Central memory CD4-positive, alpha-beta T cell (primary cell): ENCODE measurements around the gene FUT6.
"Not testable (repeated sequence)": the region's sequence is repeated elsewhere in the genome, so short reads cannot be mapped to it uniquely, and the experiment has no call there.

Source experiments
- DNase-seq: peaks from one replicate; pipeline ENCODE4 v3.0.0; 2022

The FUT6 gene

DNA sequence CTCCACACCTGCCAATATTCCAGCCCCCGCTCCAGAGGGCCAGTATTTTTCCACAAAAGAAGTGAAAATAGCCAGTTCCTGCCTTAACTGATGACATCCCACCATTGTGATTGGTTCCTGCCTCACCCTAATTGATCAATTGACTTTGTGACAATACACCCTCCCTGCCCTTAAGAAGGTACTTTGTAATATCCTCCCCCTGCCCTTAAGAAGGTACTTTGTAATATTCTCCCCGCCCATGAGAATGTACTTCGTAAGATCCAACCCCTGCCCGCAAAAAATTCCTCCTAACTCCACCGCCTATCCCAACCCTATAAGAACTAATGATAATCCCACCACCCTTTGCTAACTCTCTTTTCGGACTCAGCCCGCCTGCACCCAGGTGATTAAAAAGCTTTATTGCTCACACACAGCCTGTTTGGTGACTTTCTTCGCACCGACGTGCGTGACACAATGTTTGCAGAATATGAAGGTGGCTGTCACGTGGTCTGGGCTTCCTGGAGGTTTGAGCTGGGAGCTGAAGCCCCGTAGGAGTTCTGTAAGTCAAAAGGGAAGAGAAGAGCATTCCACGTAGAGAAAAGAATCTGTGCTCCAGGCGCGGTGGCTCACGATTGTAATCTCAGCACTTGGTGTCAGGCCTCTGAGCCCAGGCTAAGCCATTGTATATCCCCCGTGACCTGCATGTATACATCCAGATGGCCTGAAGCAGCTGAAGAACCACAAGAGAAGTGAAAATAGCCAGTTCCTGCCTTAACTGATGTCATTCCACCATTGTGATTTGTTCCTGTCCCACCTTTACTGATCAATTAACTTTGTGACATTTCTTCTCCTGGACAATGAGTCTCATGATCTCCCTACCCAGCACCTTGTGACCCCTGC, 17.9 kb upstream of the FUT6 start:
- no peak for DNase-seq

DNA sequence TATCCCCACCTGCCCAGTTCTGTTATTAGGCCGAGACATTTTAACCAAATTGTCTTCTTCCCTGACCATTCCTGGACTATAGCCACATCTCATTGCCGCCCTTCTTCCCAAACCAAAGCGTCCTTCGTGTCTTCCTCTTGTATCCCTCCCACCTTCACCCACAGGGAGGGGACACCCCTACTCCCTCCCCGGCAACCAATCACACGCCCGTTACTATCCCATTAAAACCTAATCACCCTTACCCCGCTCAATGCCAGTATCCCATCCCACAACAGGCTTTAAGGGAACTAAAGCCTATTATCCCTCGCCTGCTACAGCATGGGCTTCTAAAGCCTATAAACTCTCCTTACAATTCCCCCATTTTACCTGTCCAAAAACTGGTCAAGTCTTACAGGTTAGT, 15.6 kb upstream of the FUT6 start:
- not testable (repeated sequence) for DNase-seq

DNA sequence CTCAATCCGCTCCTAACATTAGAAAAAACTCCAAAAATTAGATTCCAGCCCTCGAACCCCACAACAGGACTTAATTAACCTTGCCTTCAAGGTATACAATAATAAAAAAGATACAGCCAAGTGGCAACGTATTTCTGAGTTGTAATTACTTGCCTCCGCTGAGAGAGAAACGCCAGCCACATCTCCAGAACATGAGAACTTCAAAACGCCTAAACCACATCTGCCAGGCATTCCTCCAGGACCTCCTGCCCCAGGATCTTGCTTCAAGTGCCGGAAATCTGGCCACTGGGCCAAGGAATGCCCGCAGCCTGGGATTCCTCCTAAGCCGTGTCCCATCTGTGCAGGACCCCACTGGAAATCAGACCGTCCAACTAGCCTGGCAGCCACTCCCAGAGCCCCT, 14.6 kb upstream of the FUT6 start:
- DNase-seq: not testable (repeated sequence)

DNA sequence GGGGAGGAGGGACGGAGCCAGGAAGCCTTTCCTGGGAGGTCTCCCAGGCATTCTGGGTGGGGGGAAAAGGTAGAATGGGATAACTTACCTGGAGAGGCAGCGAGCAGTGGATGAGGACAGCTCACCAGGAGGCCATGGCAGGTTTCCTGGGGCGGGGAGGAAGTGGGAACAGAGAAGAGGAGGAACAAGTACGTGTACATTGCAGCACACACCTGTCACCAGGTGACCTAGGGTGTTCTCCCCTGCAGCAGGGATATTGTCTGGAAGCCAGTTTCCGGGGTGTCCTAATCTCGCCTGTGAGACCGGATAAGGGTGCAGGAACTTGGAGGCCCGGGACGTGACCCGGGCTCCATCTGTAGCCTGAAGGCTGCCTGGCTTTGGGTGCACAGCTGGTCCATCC, 11.8 kb upstream of the FUT6 start, which contains the start of gene FUT3:
TSS of gene FUT3 (minus strand) at position 148 of the 400 bp plus-strand sequence.
- DNase-seq: no peak

DNA sequence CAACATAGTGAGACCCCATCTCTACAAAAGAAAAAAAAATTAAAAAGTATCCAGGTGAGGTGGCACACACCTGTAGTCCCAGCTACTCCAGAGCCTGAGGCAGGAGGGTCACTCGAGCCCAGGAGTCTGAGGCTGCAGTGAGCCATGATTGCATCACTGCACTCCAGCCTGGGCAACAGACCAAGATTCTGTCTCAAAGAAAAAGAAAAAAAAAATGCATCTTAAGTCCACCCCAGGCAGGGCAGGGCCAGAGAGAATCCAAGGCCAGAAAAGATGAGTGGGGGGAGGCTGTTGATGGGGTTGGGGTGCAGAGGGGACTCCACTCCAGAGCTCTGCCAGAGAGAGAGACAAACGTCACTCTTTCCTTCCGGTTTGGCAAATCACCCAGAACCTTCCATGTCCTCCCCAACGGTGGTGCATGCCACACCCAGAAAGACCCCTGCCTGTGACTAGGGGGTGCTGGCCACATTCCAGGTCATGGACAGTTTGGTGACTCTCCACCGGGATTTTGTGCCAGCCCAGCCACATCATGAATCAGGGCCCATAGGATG, 11.3 kb upstream of the FUT6 start:
- no peak for DNase-seq

DNA sequence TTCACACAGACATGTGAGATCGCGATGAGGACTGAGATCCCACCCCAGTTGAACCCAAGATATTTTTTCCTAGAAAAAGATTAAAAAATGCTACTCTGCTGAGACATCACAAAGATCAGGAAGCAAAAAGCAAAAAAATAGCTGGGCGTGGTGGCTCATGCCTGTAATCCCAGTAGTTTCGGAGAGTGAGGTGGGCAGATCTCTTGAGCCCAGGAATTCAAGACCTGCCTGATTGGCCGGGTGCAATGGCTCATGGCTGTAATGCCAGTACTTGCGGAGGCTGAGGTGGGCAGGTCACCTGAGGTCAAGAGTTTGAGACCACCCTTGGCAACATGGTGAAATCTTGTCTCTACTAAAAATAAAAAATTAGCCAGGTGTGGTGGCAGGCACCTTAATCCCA, 10.7 kb upstream of the FUT6 start:
- DNase-seq: no peak

DNA sequence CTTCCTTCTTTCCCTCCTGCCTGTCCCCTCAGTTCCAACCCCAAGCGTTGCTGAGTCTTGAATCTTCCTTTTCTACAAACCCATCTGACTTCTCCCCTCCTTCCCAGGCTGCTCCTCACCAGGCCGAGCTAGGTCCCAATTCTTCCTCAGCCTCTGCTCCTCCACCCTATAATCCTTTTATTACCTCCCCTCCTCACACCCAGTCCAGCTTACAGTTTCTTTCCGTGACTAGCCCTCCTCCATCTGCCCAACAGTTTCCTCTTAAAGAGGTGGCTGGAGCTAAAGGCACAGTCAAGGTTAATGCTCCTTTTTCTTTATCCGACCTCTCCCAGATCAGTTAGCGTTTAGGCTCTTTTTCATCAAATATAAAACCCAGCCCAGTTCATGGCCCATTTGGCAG, 9.1 kb upstream of the FUT6 start:
- not testable (repeated sequence) for DNase-seq

DNA sequence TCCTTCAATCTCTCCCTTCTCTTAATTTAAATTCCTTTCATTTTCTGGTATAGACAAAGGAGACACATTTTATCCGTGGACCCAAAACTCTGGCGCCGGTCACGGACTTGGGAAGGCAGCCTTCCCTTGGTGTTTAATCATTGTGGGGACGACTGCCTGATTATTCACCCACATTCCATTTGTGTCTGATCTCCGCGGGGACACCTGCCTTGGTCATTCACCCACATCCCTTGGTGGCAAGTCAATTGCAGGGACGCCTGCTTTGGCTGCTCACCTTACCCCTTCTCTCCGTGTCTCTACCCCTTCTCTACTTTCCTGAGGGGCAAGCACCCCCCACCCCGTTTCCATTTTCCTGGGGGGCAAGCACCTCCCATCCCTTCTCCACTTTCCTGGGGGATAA, 8.3 kb upstream of the FUT6 start:
- not testable (repeated sequence) for DNase-seq

DNA sequence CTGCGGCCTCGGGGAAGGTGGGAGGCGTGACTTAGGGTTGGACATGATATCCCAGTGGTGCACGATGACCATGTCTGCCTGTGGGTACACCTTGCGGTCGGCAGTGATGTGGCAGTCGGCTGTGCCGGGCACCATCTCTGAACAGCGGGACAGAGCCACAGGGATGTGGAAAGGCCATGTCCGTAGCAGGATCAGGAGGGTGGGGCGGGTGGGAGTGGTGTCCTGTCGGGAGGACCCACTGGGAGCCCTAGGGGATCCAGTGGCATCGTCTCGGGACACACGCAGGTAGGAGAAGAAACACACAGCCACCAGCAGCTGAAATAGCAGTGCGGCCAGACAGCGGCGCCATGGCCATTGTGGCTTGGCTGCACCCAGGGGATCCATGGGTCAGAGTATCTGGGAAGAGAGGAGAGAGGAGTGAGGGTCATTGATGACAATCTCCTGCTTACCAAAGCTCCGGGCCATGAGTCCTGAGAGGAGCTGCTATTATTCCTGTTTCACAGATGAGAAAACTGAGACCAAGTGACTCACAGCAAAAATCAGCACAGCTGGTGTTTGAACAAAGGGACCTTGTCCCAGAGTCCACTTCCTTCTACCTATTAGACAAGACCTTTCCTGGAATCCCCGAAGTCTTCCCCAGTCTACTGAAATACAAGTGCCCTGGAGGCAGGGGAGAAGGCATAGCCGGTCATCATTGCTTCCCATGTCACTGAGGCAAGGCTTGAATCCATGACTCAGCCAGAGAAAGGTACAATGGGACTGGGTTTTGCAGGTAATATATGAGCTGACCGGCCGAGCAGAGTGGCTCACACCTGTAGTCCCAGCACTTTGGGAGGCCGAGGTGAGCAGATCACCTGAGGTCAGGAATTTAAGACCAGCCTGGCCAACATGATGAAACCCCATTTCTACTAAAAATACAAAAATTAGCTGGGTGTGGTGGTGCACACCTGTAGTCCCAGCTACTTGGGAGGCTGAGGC, 5.2 kb upstream of the FUT6 start:
- DNase-seq: no peak

DNA sequence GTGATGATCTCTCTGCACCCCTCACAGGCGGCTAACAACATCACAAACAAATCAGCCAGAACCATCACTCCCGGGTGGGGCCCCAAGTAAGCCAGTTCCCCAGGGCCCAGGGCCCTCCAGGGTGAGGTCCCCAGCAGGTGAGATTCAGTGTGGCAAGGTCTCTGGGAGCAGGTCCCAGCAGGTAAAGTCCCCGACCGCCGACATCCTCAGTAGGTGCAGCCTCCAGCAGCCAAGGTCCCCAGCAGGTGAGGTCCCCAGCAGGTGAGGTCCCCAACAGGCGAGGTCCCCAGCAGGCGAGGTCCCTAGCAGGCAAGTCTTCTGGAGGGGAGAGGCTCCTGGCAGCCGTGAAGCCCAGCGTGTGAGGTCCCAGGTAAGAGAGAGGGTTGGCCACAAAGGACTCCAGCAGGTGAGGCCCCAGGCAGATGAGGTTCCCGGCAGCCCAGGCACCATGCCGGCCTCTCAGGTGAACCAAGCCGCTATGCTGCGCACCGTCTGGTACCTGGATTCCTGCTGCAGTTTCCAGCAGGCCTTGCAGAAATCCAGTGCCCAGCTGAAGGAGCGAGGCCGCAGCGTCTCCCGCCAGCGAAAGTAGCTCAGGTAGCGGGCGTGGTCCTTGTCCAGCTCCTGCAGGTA, 3.9 kb upstream of the FUT6 start:
- DNase-seq: no peak

DNA sequence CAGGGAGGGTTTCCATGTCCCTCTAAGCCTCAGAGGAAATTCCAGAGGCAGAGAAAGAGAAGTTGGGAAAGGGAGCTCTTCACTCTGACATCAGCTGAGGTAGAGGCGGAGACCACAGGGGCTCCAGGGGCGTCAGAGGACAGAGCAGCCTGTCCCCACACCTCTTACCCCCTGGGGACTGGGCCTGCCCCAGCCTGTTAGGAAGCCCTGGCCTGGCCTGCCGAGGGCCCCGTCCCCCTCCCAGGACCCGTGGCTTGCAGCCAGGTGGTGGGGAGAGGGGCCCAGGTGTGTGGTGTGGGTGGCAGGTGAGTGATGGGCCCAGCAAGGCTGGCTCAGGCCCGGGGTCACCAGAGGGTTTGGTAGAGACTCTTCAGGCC, 2.2 kb upstream of the FUT6 start:
- not testable (repeated sequence) for DNase-seq

DNA sequence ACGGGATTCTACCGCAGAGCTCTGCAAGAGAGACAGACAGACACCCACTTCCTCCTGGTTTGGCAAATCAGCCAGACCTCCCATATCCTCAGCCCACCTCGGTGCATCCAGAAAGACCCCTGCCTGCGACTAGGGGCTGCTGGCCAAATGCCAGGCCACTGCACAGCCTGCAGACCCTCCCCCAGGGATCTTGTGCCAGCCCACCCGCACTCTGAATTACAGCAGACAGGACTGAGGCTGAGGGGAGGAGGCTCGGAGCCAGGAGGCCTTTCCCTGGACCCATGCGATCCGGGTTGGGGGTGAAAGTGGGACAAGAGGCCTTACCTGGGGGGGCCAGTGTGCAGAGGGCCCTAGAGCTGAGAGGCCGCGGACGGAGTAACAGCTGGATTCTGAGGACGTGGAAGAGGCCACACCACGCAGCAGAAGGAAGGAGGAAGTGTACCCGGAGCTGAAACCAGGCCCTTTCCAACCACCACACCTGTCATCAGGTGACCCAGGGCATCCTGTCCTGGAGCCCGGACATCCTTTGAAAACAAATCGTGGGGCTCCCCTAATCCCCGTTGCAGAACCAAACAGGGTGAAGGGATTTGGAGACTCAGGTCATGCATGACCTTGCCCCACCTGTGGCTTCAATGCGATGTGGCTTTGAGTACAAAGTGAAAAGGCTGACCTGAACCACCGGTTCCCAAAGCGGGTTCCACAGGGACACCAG, 993 bp downstream of the FUT6 start:
- DNase-seq: no peak

DNA sequence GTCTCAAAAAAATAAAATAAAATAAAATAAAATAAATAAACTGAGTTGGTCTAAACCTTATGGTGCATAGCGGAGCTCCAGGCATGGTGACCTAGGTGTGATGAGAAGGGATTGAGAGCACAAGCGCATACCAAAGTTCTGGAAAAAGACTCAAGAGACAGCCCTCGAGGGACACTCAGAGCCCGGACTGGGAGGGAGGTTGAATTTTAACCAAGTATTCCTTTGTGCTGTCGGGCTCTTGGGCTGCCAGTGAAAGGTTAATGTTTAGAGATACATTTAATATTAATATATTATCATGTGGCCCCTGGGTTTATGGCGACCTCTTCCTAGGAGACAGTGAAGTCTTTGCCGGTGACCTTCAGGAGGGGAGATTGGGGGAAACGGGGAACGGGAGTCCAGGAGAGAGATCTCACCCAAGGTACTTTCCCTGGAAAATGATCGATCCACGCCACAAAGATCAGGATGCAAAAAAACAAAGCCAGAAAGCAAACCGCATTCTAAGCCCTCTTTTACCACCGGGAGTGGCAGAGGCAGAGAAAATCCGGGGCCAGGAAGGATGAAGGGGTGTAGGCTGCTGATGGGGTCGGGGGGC, 1.6 kb downstream of the FUT6 start:
- DNase-seq: no peak

DNA sequence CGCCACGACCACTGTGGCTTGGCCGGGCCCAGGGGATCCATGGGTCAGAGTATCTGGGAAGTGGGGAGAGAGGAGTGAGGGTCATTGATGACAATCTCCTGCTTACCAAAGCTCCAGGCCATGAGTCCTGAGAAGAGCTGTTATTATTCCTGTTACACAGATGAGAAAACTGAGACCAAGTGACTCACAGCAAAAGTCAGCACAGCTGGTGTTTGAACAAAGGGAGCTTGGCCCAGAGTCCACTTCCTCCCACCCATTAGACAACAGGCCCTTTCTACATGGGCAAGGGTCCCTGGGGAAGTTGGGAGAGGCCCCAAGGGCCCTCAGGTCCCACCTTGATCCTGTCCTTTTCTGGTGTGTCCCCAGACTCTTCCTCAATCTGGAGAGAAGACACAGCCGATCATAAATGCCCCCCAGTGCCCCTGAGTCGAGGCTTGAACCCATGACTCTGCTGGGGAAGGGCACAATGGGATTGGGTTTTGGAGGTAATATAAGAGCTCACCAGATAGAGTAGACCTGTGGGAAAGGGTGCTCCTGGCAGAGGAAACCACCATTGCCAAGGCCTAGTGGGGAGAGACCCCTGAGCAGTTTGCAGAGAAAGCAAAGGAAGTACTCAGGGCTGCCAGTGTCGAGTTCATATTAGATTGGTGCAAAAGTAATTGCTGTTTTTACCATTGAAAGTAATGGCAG, 6.8 kb downstream of the FUT6 start:
- no peak for DNase-seq

DNA sequence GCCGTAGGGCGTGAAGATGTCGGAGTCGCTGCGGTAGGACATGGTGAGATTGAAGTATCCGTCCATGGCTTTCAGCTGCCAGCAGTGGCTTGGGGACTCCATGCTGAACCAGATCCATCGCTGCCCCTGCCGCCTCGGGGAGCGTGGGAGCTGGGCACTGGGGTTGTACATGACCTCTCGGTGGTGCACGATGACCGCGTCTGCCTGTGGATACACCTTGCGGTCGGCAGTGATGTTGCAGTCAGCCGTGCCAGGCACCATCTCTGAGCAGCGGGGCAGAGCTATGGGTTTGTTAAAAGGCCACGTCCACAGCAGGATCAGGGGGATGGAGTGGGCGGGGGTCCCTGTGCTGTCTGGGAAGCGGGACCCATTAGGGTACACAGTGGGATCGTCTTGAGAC, 7.4 kb downstream of the FUT6 start:
- no peak for DNase-seq

DNA sequence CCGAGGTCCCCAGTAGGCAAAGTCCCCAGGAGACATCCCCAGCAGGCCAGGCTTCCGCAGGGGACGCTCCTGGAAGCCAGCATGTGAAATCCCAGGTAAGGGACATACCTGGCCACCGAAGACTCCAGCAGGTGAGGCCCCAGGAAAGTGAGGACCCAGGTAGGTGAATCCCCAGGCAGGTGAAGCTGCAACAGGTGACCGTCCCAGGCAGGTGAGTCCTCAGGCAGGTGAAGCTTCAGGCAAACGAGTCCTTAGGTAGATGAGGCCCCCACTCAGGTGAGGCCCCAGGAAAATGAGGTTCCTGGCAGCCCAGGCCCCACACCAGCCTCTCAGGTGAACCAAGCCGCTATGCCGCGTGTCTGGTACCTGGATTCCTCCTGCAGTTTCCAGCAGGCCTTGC, 8.3 kb downstream of the FUT6 start:
- no peak for DNase-seq

DNA sequence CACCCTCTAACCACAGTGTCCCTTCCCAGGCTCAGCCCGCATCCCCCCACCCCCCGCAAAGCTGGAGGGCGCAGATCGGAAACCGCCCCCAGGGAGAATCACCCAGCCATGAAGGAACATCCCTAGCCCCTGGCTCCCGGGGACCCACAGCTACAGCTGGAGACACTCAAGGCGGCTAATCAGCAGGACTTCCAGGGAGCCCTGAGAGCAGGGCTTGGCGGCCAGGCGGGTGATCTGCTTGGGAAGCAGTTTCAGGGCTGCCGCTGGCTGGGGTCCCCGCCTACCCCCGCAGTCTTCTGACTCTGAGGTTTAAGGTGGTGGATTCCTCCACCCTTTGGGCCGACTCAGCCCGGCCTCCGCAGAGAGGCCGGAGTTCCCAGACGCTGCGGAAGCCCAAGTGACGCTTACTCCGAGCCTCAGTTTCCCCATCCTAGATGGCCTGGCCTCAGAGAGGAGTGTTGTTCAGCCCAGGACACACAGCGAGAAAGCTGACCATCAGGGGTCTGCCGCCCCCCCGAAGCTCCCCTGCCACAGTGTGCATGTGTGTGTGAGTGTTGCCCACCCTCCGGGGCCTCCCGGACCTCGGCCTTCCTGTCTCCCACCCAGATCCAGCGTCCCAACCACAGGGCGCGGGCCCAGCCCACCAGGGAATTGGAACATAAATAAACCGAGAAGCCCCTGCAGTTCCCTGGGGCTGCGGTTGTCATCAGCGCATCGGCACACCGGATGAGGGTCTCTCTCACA, 9.8 kb downstream of the FUT6 start:
- DNase-seq: no peak

DNA sequence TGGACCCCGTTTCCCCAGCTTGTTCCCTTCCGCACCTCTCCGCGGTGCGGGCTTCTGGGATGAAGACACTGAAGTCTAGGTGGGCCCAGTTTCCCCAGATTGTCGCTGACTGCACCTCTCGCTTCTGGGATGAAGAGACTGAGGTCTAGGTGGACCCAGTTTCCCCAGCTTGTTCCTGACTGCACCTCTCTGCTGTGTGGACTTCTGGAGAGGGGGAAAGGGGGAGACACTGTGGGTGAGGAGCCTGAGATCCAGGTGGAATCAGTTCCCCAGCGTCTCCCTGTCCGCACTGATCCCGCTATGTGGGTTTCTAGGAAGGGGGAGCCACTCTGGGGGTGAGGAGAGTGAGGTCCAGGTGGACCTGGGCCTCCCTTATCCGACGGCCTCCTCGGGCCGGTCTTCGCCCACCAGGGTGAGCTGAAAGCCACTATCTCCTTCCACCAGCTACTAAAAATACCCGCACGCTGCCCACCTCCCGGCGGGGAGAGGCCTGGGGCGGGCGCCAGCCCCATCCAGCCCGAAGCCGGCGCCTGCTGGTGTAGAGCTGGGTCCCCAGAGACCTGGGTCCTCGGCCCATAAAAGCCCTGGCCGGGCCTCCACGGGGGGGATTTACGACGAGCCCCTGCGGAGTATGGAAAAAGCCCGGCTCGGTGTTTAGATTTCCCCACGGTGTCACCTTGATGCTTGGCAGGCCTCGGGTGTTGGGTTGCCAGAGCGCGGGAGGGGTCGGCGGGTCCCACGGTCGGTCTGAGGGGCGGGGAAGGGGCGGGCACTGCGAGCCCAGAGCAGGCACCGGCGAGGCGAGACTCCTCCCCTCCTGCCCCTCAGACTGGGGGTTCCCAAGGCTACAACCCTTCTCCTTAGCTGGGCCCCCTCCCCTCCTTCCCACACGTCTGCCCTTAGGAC, 10.6 kb downstream of the FUT6 start:
- DNase-seq: no peak
